Vagina (tissue), 2 donors: ENCODE results near the gene PPM1D. TPM values are rescaled to one million over a fixed set of nuclear protein-coding genes. Genes with fewer than 3 reads are reported as not detected.
"Not testable (repeated sequence)": the region's sequence is repeated elsewhere in the genome, so short reads cannot be mapped to it uniquely, and the experiment has no call there.

Source experiments
- DNase-seq, 2 donors: peaks; one replicate each; pipeline ENCODE4 v3.0.0-alpha.2; 2017; ENCODE audit errors: extremely low spot score in 2 of 2
- H3K27ac ChIP-seq: fragments of 200-600 bp; sonication (generic); one replicate; pipeline ENCODE4 v1.5.1; 2019
- H3K27me3 ChIP-seq: fragments of 200-600 bp; sonication (generic); one replicate; pipeline ENCODE4 v1.5.1; 2019
- H3K36me3 ChIP-seq, 2 donors: fragments of 200-600 bp; sonication (generic); one replicate each; pipeline ENCODE4 v1.5.1; 2017 to 2019
- H3K4me1 ChIP-seq: fragments of 200-600 bp; sonication (generic); one replicate; pipeline ENCODE4 v1.5.1; 2019
- H3K4me3 ChIP-seq, 2 donors: fragments of 200-600 bp; sonication (generic); 1 replicate in 1 of 2; 2 replicates in 1 of 2; pipeline ENCODE4 v1.5.1; 2016 to 2019
- H3K9me3 ChIP-seq: fragments of 200-600 bp; sonication (generic); one replicate; pipeline ENCODE4 v1.5.1; 2019
- CTCF ChIP-seq, 3 experiments: fragments of 450-650 bp in 2 of 3; fragments of 200-600 bp in 1 of 3; sonication (generic) in 1 of 3; IDR thresholded peaks; one replicate each; pipeline ENCODE4 v1.5.1; 2017 to 2019; ENCODE audit warnings: antibody characterized with exemption in 3 of 3, mild to moderate bottlenecking in 2 of 3, moderate library complexity in 2 of 3
- POLR2A ChIP-seq, 2 donors: fragments of 450-650 bp; IDR thresholded peaks; one replicate each; pipeline ENCODE4 v1.6.1; 2017; ENCODE audit warnings: antibody characterized with exemption in 2 of 2, mild to moderate bottlenecking in 2 of 2, moderate library complexity in 2 of 2
- POLR2AphosphoS5 ChIP-seq, 2 donors: sonication (generic); formaldehyde crosslinking; IDR thresholded peaks; one replicate each; pipeline ENCODE4 v1.9.0; 2017; ENCODE audit warnings: antibody characterized with exemption in 2 of 2, mild to moderate bottlenecking in 2 of 2, low read depth in 1 of 2; ENCODE audit not compliant: insufficient read depth in 1 of 2
- intact Hi-C: fragments of 100-400 bp; cut with DNase I; formaldehyde crosslinking; loops from one replicate; pipeline ENCODE4 v1.15.1; 2023
- total RNA-seq: library from RNA; depleted of rRNA; stranded (reverse); fragments of >200 nt; gene quantifications from one replicate; pipeline ENCODE4 v1.2.3, GENCODE V29; 2016

Gene PPM1D
- total RNA-seq, 1 donor from 2014 or later, result 9.8 TPM

- no peak for DNase-seq
- intact Hi-C loops, result no loop called here
- Histone ChIP-seq H3K9me3 (no peaks in the 10 kb centered on the region), H3K27me3 (no peaks in the 10 kb centered on the region), H3K36me3 (no peaks in the 10 kb centered on the region), H3K4me3 (no peak overlapping the region), H3K4me1 (no peaks in the 10 kb centered on the region), H3K27ac (no peak overlapping the region)
- TF ChIP-seq POLR2A (IDR thresholded peaks at IDR 0.05) (no peak), CTCF (IDR thresholded peaks at IDR 0.05) (no peak), POLR2AphosphoS5 (IDR thresholded peaks at IDR 0.05; ENCODE audit: insufficient read depth in 1 of 2, low read depth in 1 of 2) (no peak)
These were observed 7.2 kb upstream of the PPM1D start for GRCh38 chr17:60592750-60593149.

- H3K36me3 ChIP-seq, DNase-seq, H3K9me3 ChIP-seq, intact Hi-C loops, H3K4me3 ChIP-seq, H3K27me3 ChIP-seq, H3K4me1 ChIP-seq, H3K27ac ChIP-seq: not testable (repeated sequence)
These were observed 6.5 kb upstream of the PPM1D start for GRCh38 chr17:60593441-60594036.

GRCh38 chr17:60594170-60594569 lies 5.8 kb upstream of the PPM1D start:
- H3K27ac ChIP-seq, H3K4me1 ChIP-seq, H3K9me3 ChIP-seq, H3K36me3 ChIP-seq, H3K27me3 ChIP-seq, DNase-seq, H3K4me3 ChIP-seq, intact Hi-C loops: not testable (repeated sequence)

GRCh38 chr17:60594734-60595133 lies 5.3 kb upstream of the PPM1D start:
- intact Hi-C loops, result no loop called here
- H3K4me1 ChIP-seq, result peaks cover 9% of the 10 kb centered on the region
- H3K27me3 ChIP-seq, result no peaks in the 10 kb centered on the region
- no peaks in the 10 kb centered on the region for H3K36me3 ChIP-seq
- no peak for TF ChIP-seq POLR2AphosphoS5 (IDR thresholded peaks at IDR 0.05; ENCODE audit: insufficient read depth in 1 of 2, low read depth in 1 of 2)
- DNase-seq, result no peak
- H3K9me3 ChIP-seq, result no peaks in the 10 kb centered on the region
- H3K27ac ChIP-seq, result no peak overlapping the region
- H3K4me3 ChIP-seq, result no peak overlapping the region

GRCh38 chr17:60597297-60597696 lies 2.7 kb upstream of the PPM1D start:
- intact Hi-C loops, result no loop called here
- TF ChIP-seq CTCF (IDR thresholded peaks at IDR 0.05) (no peak), POLR2AphosphoS5 (IDR thresholded peaks at IDR 0.05; ENCODE audit: insufficient read depth in 1 of 2, low read depth in 1 of 2) (no peak)
- H3K9me3 ChIP-seq, result no peaks in the 10 kb centered on the region
- H3K27ac ChIP-seq, result no peak overlapping the region
- H3K4me1 ChIP-seq, result peaks cover 9% of the 10 kb centered on the region
- H3K4me3 ChIP-seq, result no peak overlapping the region
- DNase-seq, result no peak
- H3K27me3 ChIP-seq, result no peaks in the 10 kb centered on the region
- no peaks in the 10 kb centered on the region for H3K36me3 ChIP-seq

GRCh38 chr17:60598001-60598736 lies 1.8 kb upstream of the PPM1D start:
- H3K27ac ChIP-seq, result peak overlapping the region; percentile 99
- H3K4me1 ChIP-seq, result peaks cover 14% of the 10 kb centered on the region
- TF ChIP-seq POLR2A (IDR thresholded peaks at IDR 0.05), result no peak
- no peak for TF ChIP-seq POLR2AphosphoS5 (IDR thresholded peaks at IDR 0.05; ENCODE audit: insufficient read depth in 1 of 2, low read depth in 1 of 2)
- TF ChIP-seq CTCF (IDR thresholded peaks at IDR 0.05), result no peak
- H3K27me3 ChIP-seq, result no peaks in the 10 kb centered on the region
- DNase-seq, result no peak
- no peaks in the 10 kb centered on the region for H3K36me3 ChIP-seq
- intact Hi-C loops, result no loop called here
- no peaks in the 10 kb centered on the region for H3K9me3 ChIP-seq
- no peak overlapping the region for H3K4me3 ChIP-seq
